Measurements from ENCODE around the gene CLIC5. TPM values are rescaled to one million over a fixed set of nuclear protein-coding genes. Genes with fewer than 3 reads are reported as not detected.

The CLIC5 gene
- total RNA-seq, 1 donor from 2014 or later = 5.2 TPM

DNA sequence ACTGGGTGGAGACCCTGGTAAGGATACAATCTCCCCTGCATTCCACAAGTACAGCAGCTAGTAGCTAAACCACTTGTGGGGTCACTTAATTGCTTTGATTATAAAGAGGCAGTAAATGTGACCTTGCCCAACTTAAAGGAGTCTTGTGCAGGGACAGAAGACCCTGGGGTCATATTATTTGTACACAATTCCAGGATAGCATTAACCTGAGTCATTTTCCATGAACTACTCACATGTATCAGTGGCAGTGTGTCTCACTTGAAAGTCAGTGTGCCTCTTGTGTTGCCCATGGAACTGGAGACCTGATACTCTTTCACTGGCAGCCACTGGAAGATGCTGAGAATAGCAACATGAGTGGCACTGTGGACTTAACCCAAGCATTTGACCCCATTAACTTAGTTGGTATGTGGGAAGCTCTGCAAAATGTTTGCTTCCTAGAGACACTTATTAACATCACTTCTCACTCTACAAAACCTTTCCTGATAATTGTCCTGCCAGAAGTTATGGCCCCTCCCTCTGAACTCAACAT lies 28.9 kb downstream of the CLIC5 start:
- H3K4me3 ChIP-seq (ENCODE audit: low read depth, low read length) = no peak overlapping the region
- DNase-seq (ENCODE audit: low read depth) = no peak
- TF ChIP-seq, protein P1, sequence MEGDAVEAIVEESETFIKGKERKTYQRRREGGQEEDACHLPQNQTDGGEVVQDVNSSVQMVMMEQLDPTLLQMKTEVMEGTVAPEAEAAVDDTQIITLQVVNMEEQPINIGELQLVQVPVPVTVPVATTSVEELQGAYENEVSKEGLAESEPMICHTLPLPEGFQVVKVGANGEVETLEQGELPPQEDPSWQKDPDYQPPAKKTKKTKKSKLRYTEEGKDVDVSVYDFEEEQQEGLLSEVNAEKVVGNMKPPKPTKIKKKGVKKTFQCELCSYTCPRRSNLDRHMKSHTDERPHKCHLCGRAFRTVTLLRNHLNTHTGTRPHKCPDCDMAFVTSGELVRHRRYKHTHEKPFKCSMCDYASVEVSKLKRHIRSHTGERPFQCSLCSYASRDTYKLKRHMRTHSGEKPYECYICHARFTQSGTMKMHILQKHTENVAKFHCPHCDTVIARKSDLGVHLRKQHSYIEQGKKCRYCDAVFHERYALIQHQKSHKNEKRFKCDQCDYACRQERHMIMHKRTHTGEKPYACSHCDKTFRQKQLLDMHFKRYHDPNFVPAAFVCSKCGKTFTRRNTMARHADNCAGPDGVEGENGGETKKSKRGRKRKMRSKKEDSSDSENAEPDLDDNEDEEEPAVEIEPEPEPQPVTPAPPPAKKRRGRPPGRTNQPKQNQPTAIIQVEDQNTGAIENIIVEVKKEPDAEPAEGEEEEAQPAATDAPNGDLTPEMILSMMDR (conservative IDR thresholded peaks at IDR 0.05; ENCODE audit: low read depth, low read length) = no peak

DNA sequence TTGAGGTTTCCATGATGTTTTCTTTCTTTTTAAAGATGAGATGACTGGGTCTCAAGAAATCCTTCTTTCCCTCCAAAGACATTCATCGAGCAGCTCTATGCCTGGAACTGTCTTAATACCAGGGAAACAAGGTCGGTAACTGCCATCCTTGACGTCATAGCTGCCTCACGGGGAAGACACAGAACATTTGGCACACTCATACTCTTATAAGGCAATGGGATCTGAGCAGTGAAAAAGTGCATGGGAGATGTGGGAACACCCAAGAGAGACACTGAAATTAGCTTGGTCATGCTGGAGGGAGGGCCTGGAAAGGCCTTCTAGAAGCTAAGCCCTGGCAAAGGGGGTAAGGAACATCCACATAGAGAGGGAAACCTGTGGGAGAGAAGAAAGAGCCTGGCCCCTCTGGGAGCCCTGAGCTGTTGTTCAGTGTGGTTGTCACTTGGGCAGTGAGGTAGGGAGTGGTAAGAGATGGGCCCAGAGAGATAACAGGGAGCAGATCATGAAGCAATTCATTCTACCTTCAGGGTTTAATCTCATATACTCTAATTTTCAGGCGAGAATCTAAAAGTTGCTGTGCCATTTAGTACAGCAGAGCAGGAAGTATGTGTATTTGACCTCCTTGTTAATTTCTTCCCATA lies 30.8 kb downstream of the CLIC5 start:
- DNase-seq (ENCODE audit: low read depth) = no peak
- H3K4me3 ChIP-seq (ENCODE audit: low read depth, low read length) = no peak overlapping the region
- TF ChIP-seq, protein P1 (conservative IDR thresholded peaks at IDR 0.05; ENCODE audit: low read depth, low read length) = no peak

DNA sequence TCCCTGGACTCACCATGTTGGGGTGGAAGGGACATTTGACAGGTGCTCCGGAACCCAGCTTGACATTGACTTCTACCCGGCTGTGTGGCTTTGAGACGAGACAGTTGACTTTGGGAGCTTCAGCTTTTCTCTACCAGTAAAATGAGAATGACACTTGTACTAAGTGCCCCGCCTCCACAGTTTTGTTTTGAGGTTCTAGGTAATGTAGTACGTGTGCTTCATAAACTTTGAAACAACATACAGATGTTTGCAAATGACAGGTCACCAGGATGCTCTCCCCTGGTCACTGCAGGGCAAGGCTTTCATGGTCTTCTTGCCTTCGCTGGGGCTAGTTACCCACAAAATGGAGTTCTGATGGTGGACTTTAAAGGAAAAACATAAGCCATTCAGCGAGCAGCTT lies 31.3 kb downstream of the CLIC5 start:
- no peak for DNase-seq (ENCODE audit: low read depth)
- TF ChIP-seq, protein P1 (conservative IDR thresholded peaks at IDR 0.05; ENCODE audit: low read depth, low read length) = no peak
- H3K4me3 ChIP-seq (ENCODE audit: low read depth, low read length) = no peak overlapping the region

DNA sequence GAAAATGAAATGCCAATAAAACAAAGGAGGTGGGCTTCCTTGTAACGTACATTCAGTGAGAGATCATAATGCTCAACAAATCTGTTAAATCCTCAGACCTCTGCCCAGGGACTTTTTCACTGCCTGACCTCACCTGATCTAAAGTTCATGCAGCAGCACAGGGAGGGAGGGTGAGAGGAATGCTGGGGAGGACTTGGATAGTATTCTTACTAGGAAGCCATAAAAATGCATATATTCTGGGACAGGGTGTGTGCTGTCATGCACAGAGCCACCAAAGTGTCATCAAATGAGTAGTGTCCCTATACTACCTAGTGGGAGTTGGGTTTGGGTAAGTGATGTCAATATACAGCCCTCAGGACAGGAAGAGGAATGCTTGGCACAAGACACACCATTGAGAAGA lies 32.6 kb downstream of the CLIC5 start:
- DNase-seq (ENCODE audit: low read depth) = no peak
- TF ChIP-seq, protein P1 (conservative IDR thresholded peaks at IDR 0.05; ENCODE audit: low read depth, low read length) = no peak
- H3K4me3 ChIP-seq (ENCODE audit: low read depth, low read length) = no peak overlapping the region

DNA sequence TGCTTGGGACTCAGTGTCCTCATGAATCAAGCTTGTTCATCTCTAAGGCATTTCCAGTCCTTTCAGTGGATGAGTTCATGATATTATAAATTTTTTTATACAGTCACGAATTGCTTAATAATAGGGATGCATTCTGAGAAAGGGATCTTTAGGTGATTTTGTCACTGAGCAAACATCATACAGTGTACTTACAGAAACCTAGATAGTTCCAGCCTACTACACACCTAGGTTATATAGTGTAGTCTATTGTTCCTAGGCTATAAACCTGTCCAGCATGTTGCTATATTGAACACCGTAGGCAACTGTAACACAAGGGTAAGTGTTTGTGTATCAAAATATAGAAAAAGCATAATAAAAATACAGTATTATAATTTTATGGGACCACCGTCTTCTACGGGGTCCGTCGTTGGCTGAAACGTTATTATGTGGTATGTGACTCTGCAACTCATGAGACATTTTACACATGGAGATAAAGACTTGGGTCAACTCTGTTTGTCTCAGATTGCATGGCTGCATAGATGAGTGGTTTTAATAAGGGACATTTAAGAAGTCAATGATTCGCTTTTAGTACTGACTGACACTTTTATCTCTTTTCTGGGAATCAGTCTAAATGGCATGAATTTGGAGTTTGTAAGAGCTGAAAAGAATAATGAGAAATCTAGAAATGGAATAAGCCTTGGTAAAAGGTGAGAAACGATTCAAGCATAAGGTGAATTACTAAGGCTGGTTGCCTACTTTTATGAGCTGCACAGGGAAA lies 33.2 kb downstream of the CLIC5 start:
- H3K4me3 ChIP-seq (ENCODE audit: low read depth, low read length) = no peak overlapping the region
- DNase-seq (ENCODE audit: low read depth) = no peak
- TF ChIP-seq, protein P1 (conservative IDR thresholded peaks at IDR 0.05; ENCODE audit: low read depth, low read length) = no peak

DNA sequence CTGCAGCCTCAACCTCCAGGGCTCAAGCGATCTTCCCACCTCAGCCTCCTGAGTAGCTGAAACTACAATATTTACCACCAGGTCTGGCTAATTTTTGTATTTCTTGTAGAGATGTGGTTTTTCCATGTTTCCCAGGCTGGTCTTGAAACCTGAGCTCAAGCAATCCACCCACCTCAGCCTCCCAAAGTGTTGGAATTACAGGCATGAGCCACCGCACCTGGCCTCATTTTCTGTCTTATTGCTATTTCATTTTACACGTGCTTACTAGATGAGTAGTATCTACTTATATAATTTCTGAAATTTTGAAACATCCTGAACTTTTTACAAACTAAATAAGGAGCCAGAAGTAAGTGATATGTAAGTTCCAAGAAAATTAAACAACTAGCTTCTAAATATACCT lies 34.6 kb downstream of the CLIC5 start:
- DNase-seq (ENCODE audit: low read depth) = no peak
- TF ChIP-seq, protein P1 (conservative IDR thresholded peaks at IDR 0.05; ENCODE audit: low read depth, low read length) = no peak
- H3K4me3 ChIP-seq (ENCODE audit: low read depth, low read length) = no peak overlapping the region
